IPS-18a (cell line): Measurements from ENCODE around the gene TBC1D22A.

Source experiments
- H3K27ac ChIP-seq: one replicate; pipeline ENCODE4 v1.5.1; 2013; ENCODE audit warnings: low read length
- H3K27me3 ChIP-seq: one replicate; pipeline ENCODE4 v1.6.1; 2013; ENCODE audit warnings: mild to moderate bottlenecking, low read length; ENCODE audit not compliant: control insufficient read depth, insufficient read depth
- H3K36me3 ChIP-seq: one replicate; pipeline ENCODE4 v1.6.1; 2013; ENCODE audit warnings: low read depth, low read length; ENCODE audit not compliant: control insufficient read depth
- H3K4me1 ChIP-seq: one replicate; pipeline ENCODE4 v1.6.1; 2013; ENCODE audit warnings: low read depth, low read length; ENCODE audit not compliant: control insufficient read depth
- H3K4me3 ChIP-seq: one replicate; pipeline ENCODE4 v1.5.1; 2013; ENCODE audit warnings: low read length
- H3K9ac ChIP-seq: one replicate; pipeline ENCODE4 v1.6.1; 2013; ENCODE audit warnings: mild to moderate bottlenecking, low read length, moderate library complexity
- H3K9me3 ChIP-seq: one replicate; pipeline ENCODE4 v1.6.1; 2013; ENCODE audit warnings: low read depth, low read length; ENCODE audit not compliant: control insufficient read depth

TBC1D22A gene

GRCh38 chr22:46947516-46948257 is 185.2 kb downstream of the TBC1D22A start:
- Histone ChIP-seq H3K4me1 (peaks cover 7% of the 10 kb centered on the region), H3K36me3 (no peaks in the 10 kb centered on the region), H3K27me3 (no peaks in the 10 kb centered on the region), H3K4me3 (no peak overlapping the region), H3K27ac (no peak overlapping the region), H3K9ac (no peak overlapping the region), H3K9me3 (no peaks in the 10 kb centered on the region)

- H3K4me1 ChIP-seq, result peaks cover 7% of the 10 kb centered on the region
- no peaks in the 10 kb centered on the region for H3K36me3 ChIP-seq
- H3K27me3 ChIP-seq, result no peaks in the 10 kb centered on the region
- H3K9ac ChIP-seq, result no peak overlapping the region
- no peak overlapping the region for H3K4me3 ChIP-seq
- H3K27ac ChIP-seq, result no peak overlapping the region
- no peaks in the 10 kb centered on the region for H3K9me3 ChIP-seq
Observed at GRCh38 chr22:46948411-46949144, 186.1 kb downstream of the TBC1D22A start.

GRCh38 chr22:46951350-46951749 is 188.9 kb downstream of the TBC1D22A start:
- H3K36me3 ChIP-seq, result no peaks in the 10 kb centered on the region
- H3K27ac ChIP-seq, result no peak overlapping the region
- no peaks in the 10 kb centered on the region for H3K9me3 ChIP-seq
- H3K27me3 ChIP-seq, result no peaks in the 10 kb centered on the region
- H3K4me3 ChIP-seq, result no peak overlapping the region
- no peak overlapping the region for H3K9ac ChIP-seq
- peaks cover 7% of the 10 kb centered on the region for H3K4me1 ChIP-seq

GRCh38 chr22:46951973-46952372 is 189.5 kb downstream of the TBC1D22A start:
- H3K9ac ChIP-seq, result no peak overlapping the region
- peaks cover 7% of the 10 kb centered on the region for H3K4me1 ChIP-seq
- H3K27ac ChIP-seq, result no peak overlapping the region
- no peaks in the 10 kb centered on the region for H3K27me3 ChIP-seq
- no peaks in the 10 kb centered on the region for H3K9me3 ChIP-seq
- H3K4me3 ChIP-seq, result no peak overlapping the region
- no peaks in the 10 kb centered on the region for H3K36me3 ChIP-seq

- H3K27me3 ChIP-seq, result no peaks in the 10 kb centered on the region
- H3K27ac ChIP-seq, result no peak overlapping the region
- H3K36me3 ChIP-seq, result no peaks in the 10 kb centered on the region
- no peak overlapping the region for H3K4me3 ChIP-seq
- H3K4me1 ChIP-seq, result peaks cover 15% of the 10 kb centered on the region
- H3K9me3 ChIP-seq, result no peaks in the 10 kb centered on the region
- H3K9ac ChIP-seq, result no peak overlapping the region
Observed at GRCh38 chr22:46953968-46954765, 191.7 kb downstream of the TBC1D22A start.

- Histone ChIP-seq H3K4me1 (peaks cover 16% of the 10 kb centered on the region), H3K27ac (no peak overlapping the region), H3K9ac (no peak overlapping the region), H3K9me3 (no peaks in the 10 kb centered on the region), H3K4me3 (no peak overlapping the region), H3K27me3 (no peaks in the 10 kb centered on the region), H3K36me3 (no peaks in the 10 kb centered on the region)
Observed at GRCh38 chr22:46954781-46955180, 192.3 kb downstream of the TBC1D22A start.

GRCh38 chr22:46956498-46957215 is 194.2 kb downstream of the TBC1D22A start:
- Histone ChIP-seq H3K4me3 (no peak overlapping the region), H3K27me3 (no peaks in the 10 kb centered on the region), H3K9me3 (no peaks in the 10 kb centered on the region), H3K27ac (no peak overlapping the region), H3K36me3 (no peaks in the 10 kb centered on the region), H3K9ac (no peak overlapping the region), H3K4me1 (peaks cover 16% of the 10 kb centered on the region)

- H3K27ac ChIP-seq, result no peak overlapping the region
- H3K36me3 ChIP-seq, result no peaks in the 10 kb centered on the region
- H3K27me3 ChIP-seq, result no peaks in the 10 kb centered on the region
- peaks cover 16% of the 10 kb centered on the region for H3K4me1 ChIP-seq
- no peak overlapping the region for H3K4me3 ChIP-seq
- no peak overlapping the region for H3K9ac ChIP-seq
- no peaks in the 10 kb centered on the region for H3K9me3 ChIP-seq
Observed at GRCh38 chr22:46957521-46957920, 195.1 kb downstream of the TBC1D22A start.

GRCh38 chr22:46958191-46958590 is 195.7 kb downstream of the TBC1D22A start:
- Histone ChIP-seq H3K4me3 (no peak overlapping the region), H3K4me1 (peaks cover 16% of the 10 kb centered on the region), H3K27ac (no peak overlapping the region), H3K27me3 (no peaks in the 10 kb centered on the region), H3K9ac (no peak overlapping the region), H3K36me3 (no peaks in the 10 kb centered on the region), H3K9me3 (no peaks in the 10 kb centered on the region)

- no peak overlapping the region for H3K27ac ChIP-seq
- H3K36me3 ChIP-seq, result no peaks in the 10 kb centered on the region
- H3K4me1 ChIP-seq, result peaks cover 16% of the 10 kb centered on the region
- no peak overlapping the region for H3K9ac ChIP-seq
- H3K4me3 ChIP-seq, result no peak overlapping the region
- H3K27me3 ChIP-seq, result no peaks in the 10 kb centered on the region
- H3K9me3 ChIP-seq, result no peaks in the 10 kb centered on the region
Observed at GRCh38 chr22:46958658-46959057, 196.2 kb downstream of the TBC1D22A start.

GRCh38 chr22:46959369-46959768 is 196.9 kb downstream of the TBC1D22A start:
- H3K27ac ChIP-seq, result no peak overlapping the region

More at GRCh38 chr22:46959369-46959768, 196.9 kb downstream of the TBC1D22A start:
- H3K9me3 ChIP-seq, result no peaks in the 10 kb centered on the region
- H3K9ac ChIP-seq, result no peak overlapping the region
- H3K4me1 ChIP-seq, result peaks cover 16% of the 10 kb centered on the region
- no peak overlapping the region for H3K4me3 ChIP-seq
- H3K27me3 ChIP-seq, result no peaks in the 10 kb centered on the region
- no peaks in the 10 kb centered on the region for H3K36me3 ChIP-seq
